HepG2 (cell line): ENCODE results near the gene BIK. TPM values are rescaled to one million over a fixed set of nuclear protein-coding genes. Genes with fewer than 3 reads are reported as not detected.
A peak's percentile ranks its signal among the peaks of the same experiment; 100 is the strongest.

ENCODE experiments used
- ATAC-seq: fragments of 200-7000 bp; cut with Tn5 transposase; 3 replicates; pipeline ENCODE4 v1.9.1; 2020; ENCODE audit warnings: mild to moderate bottlenecking, moderate library complexity
- BruUV-seq: library from RNA; stranded (reverse); fragments of 400-500 nt; replicated peaks from 2 replicates; lab custom pipeline; 2021; lab: Mats Ljungman, UMichigan
- CTCF ChIA-PET: fragments of 300-600 bp; formaldehyde crosslinking; extraction: SDS; loops from one replicate; lab custom pipeline; 2021; ENCODE audit warnings: low total read pairs, inconsistent platforms, low intra/inter-chr PET ratio; lab: Yijun Ruan, JAX
- POLR2A ChIA-PET: fragments of 350-600 bp; sonication (Branson Sonifier 250); formaldehyde crosslinking; loops from one replicate; lab custom pipeline; 2020; ENCODE audit warnings: antibody characterized with exemption, inconsistent platforms; lab: Yijun Ruan, JAX
- DNase-seq: peaks from one replicate; pipeline ENCODE4 v3.0.0-alpha.2; 2015; ENCODE audit warnings: low spot score
- FAIRE-seq: peaks from 3 replicates; lab custom pipeline; 2011; peaks lifted over from hg19 to GRCh38; lab: Jason Lieb, UNC
- H2AFZ ChIP-seq: one replicate; pipeline ENCODE4 v1.6.1; 2011; ENCODE audit warnings: low read length, inconsistent platforms
- H3K27ac ChIP-seq: fragments of 300-600 bp; 3 replicates; pipeline ENCODE4 v1.8.0; 2011; ENCODE audit warnings: mixed run types, mild to moderate bottlenecking, mixed read lengths, low read length, inconsistent platforms; ENCODE audit not compliant: insufficient read depth; ENCODE audit errors: extremely low read length
- H3K27me3 ChIP-seq, 2 experiments: fragments of 200-600 bp in 1 of 2; 2 replicates in 1 of 2; 3 replicates in 1 of 2; pipeline versions ENCODE4 v1.6.0 to v1.8.0; 2011; ENCODE audit warnings: low read length in 2 of 2, mild to moderate bottlenecking in 2 of 2, moderate library complexity in 2 of 2, inconsistent platforms in 1 of 2; ENCODE audit not compliant: insufficient read depth in 2 of 2, control insufficient read depth in 1 of 2
- H3K36me3 ChIP-seq, 2 experiments: fragments of 200-600 bp in 1 of 2; replicated peaks in 1 of 2; 2 replicates in 1 of 2; 3 replicates in 1 of 2; pipeline versions ENCODE4 v1.5.1 to v1.8.0; 2011; ENCODE audit warnings: low read length in 2 of 2, inconsistent platforms in 1 of 2; ENCODE audit not compliant: insufficient read depth in 2 of 2, control insufficient read depth in 1 of 2
- H3K4me1 ChIP-seq: 2 replicates; pipeline ENCODE4 v1.5.1; 2012; ENCODE audit warnings: low read length, inconsistent platforms; ENCODE audit not compliant: insufficient read depth
- H3K4me2 ChIP-seq: 2 replicates; pipeline ENCODE4 v1.6.0; 2011; ENCODE audit warnings: low read depth, low read length, inconsistent platforms
- H3K4me3 ChIP-seq, 3 experiments: fragments of 200-600 bp in 1 of 3; sonication (generic), shearing (Covaris generic) in 1 of 3; replicated peaks in 1 of 3; 2 replicates each; pipeline ENCODE4 v1.5.1; 2011 to 2016; ENCODE audit warnings: low read length in 3 of 3, inconsistent platforms in 2 of 3, low read depth in 2 of 3, mild to moderate bottlenecking in 2 of 3, control low read depth in 1 of 3, mixed read lengths in 1 of 3; ENCODE audit not compliant: insufficient read depth in 1 of 3
- H3K79me2 ChIP-seq: one replicate; pipeline ENCODE4 v1.6.1; 2011; ENCODE audit warnings: low read length, inconsistent platforms; ENCODE audit not compliant: insufficient read depth
- H3K9ac ChIP-seq: 2 replicates; pipeline ENCODE4 v1.6.0; 2011; ENCODE audit warnings: mild to moderate bottlenecking, low read depth, low read length, inconsistent platforms; ENCODE audit not compliant: insufficient read depth
- H3K9me3 ChIP-seq: 2 replicates; pipeline ENCODE4 v1.5.1; 2012; ENCODE audit warnings: mild to moderate bottlenecking, low read length
- H4K20me1 ChIP-seq: 2 replicates; pipeline ENCODE4 v1.6.0; 2011; ENCODE audit warnings: inconsistent platforms, mild to moderate bottlenecking, low read length, moderate library complexity; ENCODE audit not compliant: insufficient read depth
- ATF7 ChIP-seq, 2 experiments: fragments of 450-650 bp in 1 of 2; sonication (generic) in 1 of 2; formaldehyde crosslinking in 1 of 2; IDR thresholded peaks; 2 replicates each; pipeline versions ENCODE4 v1.4.0 to v1.6.1; 2016 to 2020; ENCODE audit warnings: antibody characterized with exemption in 1 of 2, mild to moderate bottlenecking in 1 of 2, missing genetic modification reagents in 1 of 2
- CREB1 ChIP-seq, 2 experiments: fragments of 450-650 bp in 1 of 2; IDR thresholded peaks; 2 replicates each; pipeline ENCODE4 v1.6.1; 2016 to 2017; ENCODE audit warnings: control low read depth in 1 of 2, mild to moderate bottlenecking in 1 of 2, missing compliant biosample characterization in 1 of 2, missing genetic modification characterization in 1 of 2
- FOXO1 ChIP-seq: sonication (generic); formaldehyde crosslinking; IDR thresholded peaks from 2 replicates; pipeline ENCODE4 v1.4.0; 2020; ENCODE audit warnings: missing genetic modification reagents
- GFI1 ChIP-seq: sonication (generic); formaldehyde crosslinking; IDR thresholded peaks from 2 replicates; pipeline ENCODE4 v1.5.0; 2020; ENCODE audit warnings: missing genetic modification reagents, mild to moderate bottlenecking, borderline replicate concordance
- GPBP1L1 ChIP-seq: sonication (generic); formaldehyde crosslinking; IDR thresholded peaks from 2 replicates; pipeline ENCODE4 v1.5.0; 2020; ENCODE audit warnings: mild to moderate bottlenecking, missing genetic modification reagents
- KLF13 ChIP-seq: sonication (generic); formaldehyde crosslinking; IDR thresholded peaks from 2 replicates; pipeline ENCODE4 v1.4.0; 2020; ENCODE audit warnings: mild to moderate bottlenecking, missing genetic modification reagents
- PHF5A ChIP-seq: IDR thresholded peaks from one replicate; pipeline ENCODE4 v1.6.1; 2018; ENCODE audit warnings: low read depth, missing genetic modification reagents; ENCODE audit not compliant: unreplicated experiment
- RELA ChIP-seq: sonication (generic); formaldehyde crosslinking; IDR thresholded peaks from 2 replicates; pipeline ENCODE4 v1.4.0; 2020; ENCODE audit warnings: missing genetic modification reagents
- RFXANK ChIP-seq: IDR thresholded peaks from 2 replicates; pipeline ENCODE4 v1.6.1; 2016
- SAP130 ChIP-seq: IDR thresholded peaks from 2 replicates; pipeline ENCODE4 v1.6.1; 2016; ENCODE audit warnings: low read depth
- ZFP41 ChIP-seq: sonication (generic); formaldehyde crosslinking; IDR thresholded peaks from 2 replicates; pipeline ENCODE4 v1.4.0; 2020; ENCODE audit warnings: mild to moderate bottlenecking, missing genetic modification reagents, borderline replicate concordance
- ZKSCAN1 ChIP-seq: fragments of 150-350 bp; IDR thresholded peaks from 2 replicates; pipeline ENCODE4 v1.6.1; 2014; ENCODE audit warnings: low read length
- ZNF205 ChIP-seq: IDR thresholded peaks from 2 replicates; pipeline ENCODE4 v1.6.1; 2018; ENCODE audit warnings: missing biosample characterization, missing genetic modification reagents
- ZNF737 ChIP-seq: sonication (generic); formaldehyde crosslinking; IDR thresholded peaks from 2 replicates; pipeline ENCODE4 v1.5.0; 2020; ENCODE audit warnings: missing genetic modification reagents, mild to moderate bottlenecking, borderline replicate concordance
- WGBS: methylation state at CpG from one replicate; pipeline ENCODE4 v1.1.6; 2017; ENCODE audit warnings: low lambda C conversion rate; 5-methylcytosine and 5-hydroxymethylcytosine counted together
- in situ Hi-C: cut with HindIII; loops from 2 replicates; pipeline ENCODE4 v1.10.0; 2017; ENCODE audit warnings: low pct_unique_long_range_greater_than_20kb; ENCODE audit not compliant: extremely low pct_ligation_motif_present
- intact Hi-C: fragments of 100-400 bp; cut with micrococcal nuclease; formaldehyde crosslinking; loops from one replicate; pipeline ENCODE4 v1.10.0; 2022; ENCODE audit not compliant: unreplicated experiment
- polyA plus RNA-seq, 8 experiments: library from polyadenylated mRNA; depleted of rRNA in 3 of 8; stranded (reverse) in 7 of 8; unstranded in 1 of 8; fragments of >200 nt; fragmentation: Illumina TruSeq in 4 of 8; extraction: Trizol in 4 of 8; gene quantifications; 2 replicates each; pipeline versions ENCODE4 v1.2.1 to v1.2.3, GENCODE V29; 2011 to 2016; ENCODE audit warnings: low read depth in 4 of 8, missing spikeins in 1 of 8, mixed read lengths in 1 of 8; ENCODE audit not compliant: insufficient read depth in 1 of 8
- total RNA-seq, 5 experiments: library from RNA; depleted of rRNA; stranded (reverse); fragments of >200 nt; fragmentation: Illumina TruSeq; extraction: Trizol; gene quantifications; 2 replicates each; pipeline ENCODE4 v1.2.3, GENCODE V29; 2016; ENCODE audit warnings: low read depth in 1 of 5
- TF ChIP-seq, protein P1 (sequence below): IDR thresholded peaks from 2 replicates; pipeline ENCODE4 v1.6.1; 2016; ENCODE audit warnings: low read depth, control low read depth

The BIK gene
- total and polyA plus RNA-seq, 2 of the 13 experiments (the other 11 are each of a cell fraction or from before 2014, with no cell fraction given), result 0.54 to 0.80 TPM

DNA sequence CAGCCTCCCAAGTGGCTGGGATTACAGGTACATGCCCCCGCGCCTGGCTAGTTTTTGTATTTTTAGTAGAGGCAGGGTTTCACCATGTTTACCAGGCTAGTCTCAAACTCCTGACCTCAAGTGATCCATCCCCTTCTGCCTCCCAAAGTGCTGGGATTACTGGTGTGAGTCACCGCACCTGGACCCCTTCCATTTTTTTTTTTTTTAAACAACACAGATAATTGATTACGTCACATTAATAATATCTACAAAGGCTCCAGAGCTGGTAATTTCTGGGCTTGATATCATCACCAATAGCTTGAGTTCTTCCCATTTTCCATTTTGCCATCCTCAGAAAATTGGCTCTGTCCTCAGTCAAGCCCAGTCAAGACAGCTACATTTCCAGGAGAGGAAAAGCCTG is 28.6 kb upstream of the BIK start:
- Histone ChIP-seq H3K4me1 (peaks cover 42% of the 10 kb centered on the region), H3K9ac (no peak overlapping the region), H3K4me3 (no peak overlapping the region), H3K27me3 (no peaks in the 10 kb centered on the region), H3K79me2 (no peaks in the 10 kb centered on the region), H3K27ac (no peak overlapping the region), H3K9me3 (no peaks in the 10 kb centered on the region), H2AFZ (no peak overlapping the region), H3K4me2 (no peak overlapping the region), H3K36me3 (no peaks in the 10 kb centered on the region), H4K20me1 (no peaks in the 10 kb centered on the region)
- in situ Hi-C loops (no loop called here), intact Hi-C loops (no loop called here)
- POLR2A ChIA-PET, result interaction anchor here (1.8 kb wide), 1 partner anchor 22 kb away, joined by 4 read pairs; no protein-coding TSS in a partner anchor
- 81% methylated on average over 4 of the region's 4 CpGs for WGBS
- BruUV-seq, result no TSS peak
- DNase-seq (no peak), FAIRE-seq (no peak), ATAC-seq (no peak)
- TF ChIP-seq, protein P1, sequence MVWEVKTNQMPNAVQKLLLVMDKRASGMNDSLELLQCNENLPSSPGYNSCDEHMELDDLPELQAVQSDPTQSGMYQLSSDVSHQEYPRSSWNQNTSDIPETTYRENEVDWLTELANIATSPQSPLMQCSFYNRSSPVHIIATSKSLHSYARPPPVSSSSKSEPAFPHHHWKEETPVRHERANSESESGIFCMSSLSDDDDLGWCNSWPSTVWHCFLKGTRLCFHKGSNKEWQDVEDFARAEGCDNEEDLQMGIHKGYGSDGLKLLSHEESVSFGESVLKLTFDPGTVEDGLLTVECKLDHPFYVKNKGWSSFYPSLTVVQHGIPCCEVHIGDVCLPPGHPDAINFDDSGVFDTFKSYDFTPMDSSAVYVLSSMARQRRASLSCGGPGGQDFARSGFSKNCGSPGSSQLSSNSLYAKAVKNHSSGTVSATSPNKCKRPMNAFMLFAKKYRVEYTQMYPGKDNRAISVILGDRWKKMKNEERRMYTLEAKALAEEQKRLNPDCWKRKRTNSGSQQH (CRISPR knock-in tag), result no peak
- no peak for TF ChIP-seq SAP130 (CRISPR knock-in tag)
- no peak for TF ChIP-seq GPBP1L1
- 0 out of 2 replicates have a peak, but pooled peaks have one; percentile 32 for TF ChIP-seq CREB1 (IDR thresholded peaks at IDR 0.05)
- no peak for TF ChIP-seq CREB1 (CRISPR knock-in tag; IDR thresholded peaks at IDR 0.05)
- no peak for TF ChIP-seq KLF13 (CRISPR knock-in tag)
- no peak for TF ChIP-seq ZKSCAN1
- no peak for TF ChIP-seq GFI1
- TF ChIP-seq ZNF205 (CRISPR knock-in tag), result no peak
- no peak for TF ChIP-seq ZNF737
- TF ChIP-seq RFXANK, result no peak
- TF ChIP-seq ZFP41 (CRISPR knock-in tag), result no peak
- TF ChIP-seq FOXO1 (CRISPR knock-in tag), result no peak
- no peak for TF ChIP-seq RELA (CRISPR knock-in tag)
- TF ChIP-seq PHF5A (CRISPR knock-in tag), result no peak
- peak; percentile 74 for TF ChIP-seq ATF7 (IDR thresholded peaks at IDR 0.05)
- TF ChIP-seq ATF7 (CRISPR knock-in tag; IDR thresholded peaks at IDR 0.05), result no peak
- CTCF ChIA-PET, result no interaction called here
